DMS114 treated with DMSO at 0.1 percent for 48 hours (cell line): Measurements from ENCODE around the gene ACTR3.

ENCODE experiments used
- DNase-seq: peaks from one replicate; lab custom pipeline; 2025; ENCODE audit not compliant: unreplicated experiment; lab: John Stamatoyannopoulos, UW

The ACTR3 gene

GRCh38 chr2:113996671-113997594 lies 107.0 kb downstream of the ACTR3 start:
- DNase-seq, result no peak

DNA sequence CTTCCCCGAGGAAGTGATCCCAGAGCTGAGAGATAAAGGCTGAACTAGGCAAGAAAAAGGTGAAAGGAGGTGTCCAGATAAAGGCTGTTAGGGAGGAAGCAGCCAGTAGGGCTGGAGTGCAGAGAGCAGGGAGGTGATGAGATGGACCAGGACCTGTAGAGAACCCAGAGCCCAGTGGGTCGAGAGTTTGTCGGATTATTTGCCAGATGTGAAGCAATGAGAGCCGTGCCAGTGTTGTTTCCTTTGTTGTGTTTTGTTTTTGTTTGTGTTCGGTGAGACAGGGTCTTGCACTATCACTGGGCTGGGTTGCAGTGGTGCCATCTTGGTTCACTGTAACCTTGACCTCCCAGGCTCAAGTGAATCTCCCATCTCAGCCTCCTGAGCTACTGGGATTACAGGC lies 111.3 kb downstream of the ACTR3 start:
- no peak for DNase-seq

DNA sequence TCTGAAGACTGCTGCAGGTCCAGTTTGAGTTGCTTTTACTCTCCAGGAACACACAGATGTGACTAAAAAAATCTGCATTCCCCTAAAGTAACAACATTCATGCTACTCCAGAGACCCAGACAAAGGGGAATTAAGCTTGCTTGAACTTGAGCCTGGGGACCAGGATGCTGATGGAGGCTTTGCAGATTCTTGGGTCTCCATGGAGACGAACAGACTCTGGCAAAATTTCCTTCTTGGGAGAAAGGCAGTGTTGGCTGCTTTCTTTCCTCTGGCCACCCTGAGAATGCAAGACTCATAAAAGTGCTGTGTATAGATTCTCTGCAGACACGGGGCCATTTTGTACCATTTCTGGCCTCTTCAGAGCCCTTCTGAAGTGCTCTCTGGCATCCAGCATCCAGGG lies 112.0 kb downstream of the ACTR3 start:
- no peak for DNase-seq

- DNase-seq, result no peak
Observed at GRCh38 chr2:114005110-114005783, 115.4 kb downstream of the ACTR3 start.

- DNase-seq, result no peak
Observed at GRCh38 chr2:114006460-114006859, 116.6 kb downstream of the ACTR3 start.

DNA sequence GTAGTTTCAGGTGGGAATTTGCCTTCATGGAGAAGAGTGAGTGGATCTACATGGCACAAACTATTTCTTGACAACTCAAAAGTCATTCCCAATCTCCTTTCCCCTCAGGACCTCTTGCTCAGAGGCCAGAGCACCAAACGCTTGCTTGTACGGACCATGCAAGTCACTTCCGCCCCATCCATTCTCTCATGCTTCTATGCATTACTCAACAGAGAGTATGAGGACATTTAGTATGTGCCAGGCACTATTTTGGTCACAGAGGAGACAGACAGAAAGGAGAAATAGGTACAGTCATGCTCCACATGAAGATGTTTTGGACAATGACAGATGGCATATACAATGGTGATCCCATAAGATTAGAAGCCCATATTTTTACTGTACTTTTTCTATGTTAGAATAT lies 117.5 kb downstream of the ACTR3 start:
- no peak for DNase-seq

DNA sequence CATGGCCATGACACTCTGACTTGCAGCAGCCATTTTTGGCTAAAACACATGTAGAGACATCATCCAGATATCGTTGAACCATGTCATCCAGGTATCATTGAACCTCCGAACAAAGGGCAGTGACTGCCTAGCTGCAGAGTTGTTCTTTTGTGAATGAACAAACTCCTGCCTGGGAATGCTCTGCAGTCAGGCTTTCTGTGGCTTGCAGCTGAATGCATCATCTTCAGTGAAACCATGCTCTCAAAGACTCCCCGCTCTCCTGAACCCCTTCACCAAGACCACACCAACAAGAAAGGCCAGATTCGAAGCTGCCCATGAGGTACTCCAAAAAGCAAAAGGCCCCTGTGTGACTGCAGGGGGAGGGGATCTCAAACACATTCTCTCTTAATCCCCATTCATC lies 118.8 kb downstream of the ACTR3 start:
- DNase-seq, result no peak

- no peak for DNase-seq
Observed at GRCh38 chr2:114009205-114009944, 119.5 kb downstream of the ACTR3 start.

DNA sequence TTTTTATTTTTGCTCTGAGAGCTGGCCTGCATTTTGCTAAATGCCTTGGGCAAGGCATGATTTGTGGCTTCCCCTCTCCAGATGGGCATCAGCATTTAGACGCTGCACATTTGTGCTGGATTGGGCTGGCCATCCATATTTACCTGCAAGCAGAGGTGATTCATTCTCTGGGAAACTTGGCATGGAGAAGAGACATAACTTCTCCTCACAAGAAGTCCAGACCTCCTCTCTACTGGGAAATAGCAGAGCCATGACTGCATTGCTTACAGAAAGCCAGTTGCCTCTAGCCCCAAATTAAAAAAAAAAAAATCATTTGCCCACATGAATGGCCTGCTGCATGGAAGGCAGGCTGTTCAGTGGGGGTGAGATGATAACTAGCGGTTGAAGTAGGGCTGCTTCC lies 120.1 kb downstream of the ACTR3 start:
- DNase-seq, result no peak

- DNase-seq, result no peak
Observed at GRCh38 chr2:114011713-114012112, 121.8 kb downstream of the ACTR3 start.
